A549 (cell line): ENCODE measurements around the gene DPF1. TPM values are rescaled to one million over a fixed set of nuclear protein-coding genes. Genes with fewer than 3 reads are reported as not detected.

Experiments
- ATAC-seq, 2 experiments: fragments of 200-7000 bp in 1 of 2; fragments of >200 bp in 1 of 2; cut with Nextera tagmentation in 1 of 2; cut with Tn5 transposase in 1 of 2; 3 replicates each; pipeline versions ENCODE4 v1.8.0 to v1.9.1; 2018 to 2020; ENCODE audit warnings: mild to moderate bottlenecking in 1 of 2, moderate library complexity in 1 of 2
- CTCF ChIA-PET: fragments of 300-600 bp; sonication (Branson Sonifier 250); formaldehyde crosslinking; extraction: SDS; loops from one replicate; lab custom pipeline; 2021; ENCODE audit warnings: antibody characterized with exemption, inconsistent platforms; lab: Yijun Ruan, JAX
- POLR2A ChIA-PET: fragments of 350-600 bp; formaldehyde crosslinking; extraction: SDS; loops from one replicate; lab custom pipeline; 2021; ENCODE audit warnings: antibody characterized with exemption, inconsistent platforms; lab: Yijun Ruan, JAX
- DNase-seq, 2 experiments: peaks; one replicate each; pipeline versions ENCODE4 v3.0.0 to v3.0.0-alpha.2; 2011 to 2016; ENCODE audit warnings: low read depth in 1 of 2, low spot score in 1 of 2
- FAIRE-seq: peaks from 2 replicates; lab custom pipeline; 2011; peaks lifted over from hg19 to GRCh38; lab: Jason Lieb, UNC
- H3K27ac ChIP-seq, 2 experiments: fragments of >200 bp; sonication (Bioruptor Twin); formaldehyde crosslinking; 3 replicates each; pipeline ENCODE4 v1.5.1; 2016 to 2017
- H3K4me1 ChIP-seq: fragments of >200 bp; sonication (Bioruptor Twin); formaldehyde crosslinking; 3 replicates; pipeline ENCODE4 v1.6.1; 2016
- H3K4me2 ChIP-seq: fragments of >200 bp; sonication (Bioruptor Twin); formaldehyde crosslinking; 3 replicates; pipeline ENCODE4 v1.6.1; 2016
- H3K4me3 ChIP-seq: fragments of >200 bp; sonication (Bioruptor Twin); formaldehyde crosslinking; 3 replicates; pipeline ENCODE4 v1.5.1; 2016
- H3K9me3 ChIP-seq: fragments of >200 bp; sonication (Bioruptor Twin); formaldehyde crosslinking; 3 replicates; pipeline ENCODE4 v1.6.1; 2016
- BHLHE40 ChIP-seq: IDR thresholded peaks from 2 replicates; pipeline ENCODE4 v1.6.1; 2012; ENCODE audit warnings: low read depth, low read length, inconsistent platforms
- CEBPB ChIP-seq, 2 experiments: fragments of >200 bp in 1 of 2; sonication (Bioruptor Twin) in 1 of 2; formaldehyde crosslinking in 1 of 2; IDR thresholded peaks; 2 replicates each; pipeline ENCODE4 v1.6.1; 2012 to 2016
- CHD4 ChIP-seq: fragments of 200-600 bp; sonication (generic); IDR thresholded peaks from 2 replicates; pipeline ENCODE4 v1.6.1; 2016; ENCODE audit warnings: antibody characterized with exemption, mild to moderate bottlenecking, borderline replicate concordance
- ELK1 ChIP-seq: fragments of 150-350 bp; IDR thresholded peaks from 2 replicates; pipeline ENCODE4 v1.6.1; 2014; ENCODE audit warnings: low read depth, mild to moderate bottlenecking, low read length
- GATA3 ChIP-seq: IDR thresholded peaks from 2 replicates; pipeline ENCODE4 v1.6.1; 2012; ENCODE audit warnings: borderline replicate concordance
- HDAC2 ChIP-seq: fragments of 200-600 bp; sonication (generic); IDR thresholded peaks from 2 replicates; pipeline ENCODE4 v1.6.1; 2016
- KDM1A ChIP-seq: fragments of 200-600 bp; sonication (generic); IDR thresholded peaks from 2 replicates; pipeline ENCODE4 v1.6.1; 2016; ENCODE audit warnings: low read depth, mild to moderate bottlenecking
- MAFK ChIP-seq: fragments of 450-650 bp; IDR thresholded peaks from 2 replicates; pipeline ENCODE4 v1.6.1; 2014; ENCODE audit not compliant: partially characterized antibody
- MAX ChIP-seq: IDR thresholded peaks from 2 replicates; pipeline ENCODE4 v1.6.1; 2012
- POLR2AphosphoS2 ChIP-seq: conservative IDR thresholded peaks from 2 replicates; pipeline ENCODE4 v1.6.1; 2012; ENCODE audit warnings: low read length, improper control_type of control experiment, inconsistent platforms
- RAD21 ChIP-seq, 2 experiments: fragments of >200 bp in 1 of 2; sonication (Bioruptor Twin) in 1 of 2; formaldehyde crosslinking in 1 of 2; IDR thresholded peaks in 1 of 2; conservative IDR thresholded peaks in 1 of 2; 2 replicates in 1 of 2; 3 replicates in 1 of 2; pipeline ENCODE4 v1.6.1; 2012 to 2018; ENCODE audit warnings: inconsistent platforms in 1 of 2
- RCOR1 ChIP-seq: fragments of 150-350 bp; IDR thresholded peaks from 2 replicates; pipeline ENCODE4 v1.6.1; 2014; ENCODE audit warnings: antibody characterized with exemption, low read length, low read depth
- REST ChIP-seq: fragments of 200-600 bp; sonication (generic); IDR thresholded peaks from 2 replicates; pipeline ENCODE4 v1.6.1; 2016; ENCODE audit warnings: antibody characterized with exemption, mild to moderate bottlenecking, moderate library complexity
- TP53 ChIP-seq: fragments of 250-450 bp; sonication (Bioruptor Pico); IDR thresholded peaks from 2 replicates; pipeline ENCODE4 v1.5.0; 2021; ENCODE audit warnings: mild to moderate bottlenecking, moderate library complexity
- ZFP36 ChIP-seq: fragments of 450-650 bp; IDR thresholded peaks from 2 replicates; pipeline ENCODE4 v1.6.1; 2014; ENCODE audit warnings: borderline replicate concordance; ENCODE audit not compliant: partially characterized antibody
- WGBS: methylation state at CpG from one replicate; pipeline ENCODE4 v1.1.6; 2017; ENCODE audit errors: missing lambda C conversion rate; 5-methylcytosine and 5-hydroxymethylcytosine counted together
- polyA plus RNA-seq, 4 experiments: library from polyadenylated mRNA; depleted of rRNA in 3 of 4; stranded (reverse); fragments of >200 nt; fragmentation: RNase III in 1 of 4; extraction: RNeasy Plus Mini Kit Qiagen cat#74134 plus additional on column Dnase treatment in 1 of 4; gene quantifications; 2 replicates in 3 of 4; 3 replicates in 1 of 4; pipeline ENCODE4 v1.2.3, GENCODE V29; 2011 to 2017

Gene DPF1
- polyA plus RNA-seq, 2 of the 4 experiments (the other 2 are of a cell fraction) = 2.1 to 6.8 TPM

GRCh38 chr19:38247734-38248268, 23.8 kb upstream of the DPF1 start:
- ChIA-PET POLR2A (interaction anchor here (1.8 kb wide), 1 partner anchor 8 kb away, joined by 3 read pairs; no protein-coding TSS in a partner anchor), CTCF (interaction anchor here (0.7 to 33.5 kb wide), 12 partner anchors 3 to 349 kb away, joined by 3 to 1052 read pairs (median 34); partner anchors contain the start of genes CATSPERG, GGN, KCNK6 and PPP1R14A)
- TF ChIP-seq KDM1A (peak; percentile 96), CEBPB (IDR thresholded peaks at IDR 0.05) (no peak), TP53 (CRISPR knock-in tag) (no peak), MAFK (no peak), CHD4 (0 out of 2 replicates have a peak, but pooled peaks have one; percentile 47), RCOR1 (peak; percentile 78; the same call in 1 of the 2 replicates), HDAC2 (peak; percentile 88; the same call in 1 of the 2 replicates), BHLHE40 (no peak), POLR2AphosphoS2 (no peak), MAX (peak; percentile 36; the same call in 1 of the 2 replicates)
- no peak overlapping the region for H3K4me3 ChIP-seq
- 71% methylated on average over 9 of the region's 9 CpGs for WGBS
- ATAC-seq = no peak
- H3K9me3 ChIP-seq = no peaks in the 10 kb centered on the region
- no peak overlapping the region for H3K4me2 ChIP-seq
- no peak overlapping the region for H3K27ac ChIP-seq
- peak; percentile 43 for FAIRE-seq
- H3K4me1 ChIP-seq = peaks cover 18% of the 10 kb centered on the region
- DNase-seq = no peak

- no peak overlapping the region for H3K4me3 ChIP-seq
- no peak for DNase-seq
- no peak for TF ChIP-seq REST
- peak; percentile 45 for TF ChIP-seq ZFP36
- TF ChIP-seq GATA3 = no peak
- H3K27ac ChIP-seq = no peak overlapping the region
- no peak for ATAC-seq
- no peak overlapping the region for H3K4me2 ChIP-seq
- 70% methylated on average over 5 of the region's 5 CpGs for WGBS
- peaks cover 15% of the 10 kb centered on the region for H3K4me1 ChIP-seq
- POLR2A ChIA-PET = interaction anchor here (1.1 to 1.8 kb wide), 2 partner anchors 9 to 57 kb away, joined by 3 to 4 read pairs; partner anchors contain the start of gene C19orf33
- H3K9me3 ChIP-seq = no peaks in the 10 kb centered on the region
- peak; percentile 32 for FAIRE-seq
- CTCF ChIA-PET = interaction anchor here (0.6 to 33.5 kb wide), 15 partner anchors 4 to 531 kb away, joined by 3 to 1052 read pairs (median 9); partner anchors contain the start of genes CATSPERG, GGN, KCNK6 and PPP1R14A
Measured at GRCh38 chr19:38247126-38247525, 23.1 kb upstream of the DPF1 start.

- CTCF ChIA-PET = interaction anchor here (0.6 to 33.5 kb wide), 21 partner anchors 5 to 1230 kb away, joined by 3 to 1052 read pairs (median 9); partner anchors contain the start of genes CATSPERG, GGN, KCNK6 and MRPS12
Measured at GRCh38 chr19:38245826-38246498, 21.9 kb upstream of the DPF1 start.

More at GRCh38 chr19:38245826-38246498, 21.9 kb upstream of the DPF1 start:
- DNase-seq (no peak), ATAC-seq (no peak), FAIRE-seq (no peak)
- Histone ChIP-seq H3K4me1 (peaks cover 3% of the 10 kb centered on the region; the same call in 2 of the 3 replicates), H3K27ac (no peak overlapping the region), H3K9me3 (no peaks in the 10 kb centered on the region), H3K4me2 (no peak overlapping the region), H3K4me3 (no peak overlapping the region)
- POLR2A ChIA-PET = interaction anchor here (0.6 to 1.8 kb wide), 4 partner anchors 10 to 58 kb away, joined by 3 to 4 read pairs (median 3); partner anchors contain the start of gene C19orf33
- WGBS = 85% methylated on average over 14 of the region's 14 CpGs
- TF ChIP-seq RAD21 (conservative IDR thresholded peaks at IDR 0.05 in 1 of 2, IDR thresholded peaks at IDR 0.05 in 1 of 2) (no peak), CEBPB (IDR thresholded peaks at IDR 0.05) (peak in 1 of 2 experiments; percentile 38; a peak in 1 of 4 replicates), ELK1 (no peak)
